NCI-H128 (cell line): ENCODE measurements around the gene ASCC3.

ENCODE experiments used
- DNase-seq: peaks from one replicate; lab custom pipeline; 2025; ENCODE audit not compliant: unreplicated experiment; lab: John Stamatoyannopoulos, UW

The ASCC3 gene

GRCh38 chr6:100612094-100612493, 269.0 kb downstream of the ASCC3 start:
- no peak for DNase-seq

- no peak for DNase-seq
These were observed 281.9 kb downstream of the ASCC3 start for GRCh38 chr6:100599088-100599770.

- DNase-seq = no peak
These were observed 285.7 kb downstream of the ASCC3 start for GRCh38 chr6:100595456-100595855.

- no peak for DNase-seq
These were observed 287.6 kb downstream of the ASCC3 start for GRCh38 chr6:100593522-100593921.

- peak; percentile 84 for DNase-seq
These were observed 288.2 kb downstream of the ASCC3 start for GRCh38 chr6:100592929-100593328.

GRCh38 chr6:100577425-100577824, 303.7 kb downstream of the ASCC3 start:
- DNase-seq = no peak

- DNase-seq = no peak
These were observed 305.2 kb downstream of the ASCC3 start for GRCh38 chr6:100575921-100576320.

GRCh38 chr6:100574836-100575235, 306.3 kb downstream of the ASCC3 start:
- no peak for DNase-seq

- DNase-seq = no peak
These were observed 308.0 kb downstream of the ASCC3 start for GRCh38 chr6:100573166-100573565.

- no peak for DNase-seq
These were observed 312.9 kb downstream of the ASCC3 start for GRCh38 chr6:100568255-100568654.

- DNase-seq = no peak
These were observed 314.6 kb downstream of the ASCC3 start for GRCh38 chr6:100566563-100566962.

- no peak for DNase-seq
These were observed 315.6 kb downstream of the ASCC3 start for GRCh38 chr6:100565439-100566104.

- no peak for DNase-seq
These were observed 321.3 kb downstream of the ASCC3 start for GRCh38 chr6:100559859-100560258.

GRCh38 chr6:100554228-100554627, 326.9 kb downstream of the ASCC3 start:
- no peak for DNase-seq

GRCh38 chr6:100553243-100553642, 327.9 kb downstream of the ASCC3 start:
- DNase-seq = no peak

GRCh38 chr6:100549406-100550167, 331.5 kb downstream of the ASCC3 start:
- DNase-seq = no peak

- DNase-seq = no peak
These were observed 343.0 kb downstream of the ASCC3 start for GRCh38 chr6:100538086-100538485.

- no peak for DNase-seq
These were observed 362.5 kb downstream of the ASCC3 start for GRCh38 chr6:100518588-100518987.

- no peak for DNase-seq
These were observed 363.5 kb downstream of the ASCC3 start for GRCh38 chr6:100517633-100518032.

- DNase-seq = no peak
These were observed 364.0 kb downstream of the ASCC3 start for GRCh38 chr6:100517106-100517505.

- no peak for DNase-seq
These were observed 366.5 kb downstream of the ASCC3 start for GRCh38 chr6:100514660-100515059.
